GM10266 (cell line): ENCODE measurements around the gene RFC2.
A peak's percentile ranks its signal among the peaks of the same experiment; 100 is the strongest.

Source experiments
- DNase-seq: peaks from one replicate; pipeline ENCODE4 v3.0.0; 2012; ENCODE audit errors: extremely low spot score
- CTCF ChIP-seq: IDR thresholded peaks from 2 replicates; pipeline ENCODE4 v1.5.1; 2012; ENCODE audit warnings: mild to moderate bottlenecking, low read depth; ENCODE audit not compliant: control insufficient read depth, insufficient read depth; ENCODE audit errors: missing control alignments

Gene RFC2

GRCh38 chr7:74240482-74240881, 13.7 kb downstream of the RFC2 start:
- DNase-seq: no peak
- no peak for TF ChIP-seq CTCF

GRCh38 chr7:74236284-74236683, 17.9 kb downstream of the RFC2 start:
- TF ChIP-seq CTCF: no peak
- DNase-seq: no peak

GRCh38 chr7:74235518-74236268, 18.5 kb downstream of the RFC2 start:
- DNase-seq: no peak
- no peak for TF ChIP-seq CTCF

- DNase-seq: no peak
- TF ChIP-seq CTCF: no peak
These were observed 20.4 kb downstream of the RFC2 start for GRCh38 chr7:74233655-74234285.

GRCh38 chr7:74231232-74231590, 23.0 kb downstream of the RFC2 start:
- DNase-seq: peak; percentile 63
- no peak for TF ChIP-seq CTCF

GRCh38 chr7:74230446-74231231, 23.6 kb downstream of the RFC2 start:
- DNase-seq: no peak
- TF ChIP-seq CTCF: no peak
